Stimulated activated effector memory CD8-positive, alpha-beta T cell treated with anti-CD3 and anti-CD28 coated beads, Interleukin-12 subunit alpha, Interleukin-12 subunit beta, amount 100 ng/mL, for 72 hours (primary cell): Measurements from ENCODE around the gene EIF1AD.
A peak's percentile ranks its signal among the peaks of the same experiment; 100 is the strongest.
"Not testable (repeated sequence)": the region's sequence is repeated elsewhere in the genome, so short reads cannot be mapped to it uniquely, and the experiment has no call there.

ENCODE experiments used
- ATAC-seq: fragments of 150-1000 bp; cut with Tn5 transposase; 2 replicates; pipeline ENCODE4 v1.10.0; 2021
- DNase-seq, 2 donors: peaks; one replicate each; pipeline ENCODE4 v3.0.0; 2021 to 2022; ENCODE audit warnings: low spot score in 2 of 2
- H3K27ac Mint-ChIP-seq: one replicate; pipeline ENCODE4 v1.8.0; 2022; ENCODE audit warnings: mild to moderate bottlenecking, mixed read lengths
- H3K36me3 Mint-ChIP-seq: one replicate; pipeline ENCODE4 v1.8.0; 2022; ENCODE audit warnings: mild to moderate bottlenecking, mixed read lengths
- H3K4me1 Mint-ChIP-seq: one replicate; pipeline ENCODE4 v1.8.0; 2022; ENCODE audit warnings: mixed read lengths
- H3K4me3 Mint-ChIP-seq: one replicate; pipeline ENCODE4 v1.8.0; 2022; ENCODE audit warnings: mild to moderate bottlenecking, mixed read lengths
- H3K9me3 Mint-ChIP-seq: one replicate; pipeline ENCODE4 v1.8.0; 2022; ENCODE audit warnings: mixed read lengths

Gene EIF1AD

DNA sequence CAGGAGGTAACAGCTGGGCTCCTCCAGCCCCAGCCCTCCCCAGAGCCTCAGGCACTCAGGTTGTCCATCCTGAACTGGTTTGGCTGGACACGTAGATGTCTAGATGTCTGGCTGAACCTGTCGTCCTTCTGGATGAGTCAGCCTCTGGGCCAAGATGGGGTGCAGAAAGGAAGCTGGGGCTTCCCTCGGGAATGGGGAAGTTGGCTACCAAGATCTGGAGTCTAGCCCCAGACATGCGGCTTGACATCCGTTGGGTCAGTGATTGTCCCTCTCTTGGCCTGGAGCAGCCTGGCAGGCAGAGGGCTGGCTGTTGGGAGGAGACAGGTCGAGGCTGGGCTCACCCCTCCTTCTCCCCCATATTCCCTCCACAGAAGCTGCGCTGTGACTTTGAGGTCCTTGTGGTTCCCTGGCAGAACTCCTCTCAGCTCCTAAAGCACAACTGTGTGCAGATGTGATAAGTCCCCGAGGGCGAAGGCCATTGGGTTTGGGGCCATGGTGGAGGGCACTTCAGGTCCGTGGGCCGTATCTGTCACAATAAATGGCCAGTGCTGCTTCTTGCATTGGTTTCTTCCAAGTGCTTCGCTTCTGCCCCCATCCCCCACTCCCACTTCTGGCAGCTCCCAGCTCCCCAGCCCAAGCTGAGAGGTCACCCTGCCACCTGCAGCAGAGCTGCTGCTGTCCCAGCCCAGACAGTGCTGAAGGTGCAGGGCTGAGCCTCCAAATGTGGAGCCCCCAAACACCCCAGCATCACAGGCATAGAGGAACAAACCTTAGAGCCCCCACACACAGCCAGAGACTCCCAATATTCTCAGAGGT is 11.2 kb upstream of the EIF1AD start:
- H3K4me1 Mint-ChIP-seq = peaks cover 8% of the 10 kb centered on the region
- H3K36me3 Mint-ChIP-seq = no peaks in the 10 kb centered on the region
- ATAC-seq (no peak), DNase-seq (no peak)
- H3K4me3 Mint-ChIP-seq = no peak overlapping the region
- no peak overlapping the region for H3K27ac Mint-ChIP-seq
- no peaks in the 10 kb centered on the region for H3K9me3 Mint-ChIP-seq

- H3K27ac Mint-ChIP-seq = no peak overlapping the region
- DNase-seq = no peak
- no peaks in the 10 kb centered on the region for H3K9me3 Mint-ChIP-seq
- H3K4me1 Mint-ChIP-seq = peaks cover 4% of the 10 kb centered on the region
- H3K4me3 Mint-ChIP-seq = no peak overlapping the region
- ATAC-seq = no peak
- no peaks in the 10 kb centered on the region for H3K36me3 Mint-ChIP-seq
Measured at GRCh38 chr11:66012371-66012945, 10.5 kb upstream of the EIF1AD start.

GRCh38 chr11:66011785-66012303 is 9.9 kb upstream of the EIF1AD start, which contains the start of gene CST6:
Gene CST6 (plus strand): TSS chr11:66012008. CDS start chr11:66012045, 37 bp downstream.
- Mint-ChIP-seq H3K36me3 (no peaks in the 10 kb centered on the region), H3K4me1 (no peaks in the 10 kb centered on the region), H3K4me3 (no peak within 1 kb of the TSS), H3K9me3 (no peaks in the 10 kb centered on the region), H3K27ac (no peak within 1 kb of the TSS)
- no peak for DNase-seq
- no peak for ATAC-seq

DNA sequence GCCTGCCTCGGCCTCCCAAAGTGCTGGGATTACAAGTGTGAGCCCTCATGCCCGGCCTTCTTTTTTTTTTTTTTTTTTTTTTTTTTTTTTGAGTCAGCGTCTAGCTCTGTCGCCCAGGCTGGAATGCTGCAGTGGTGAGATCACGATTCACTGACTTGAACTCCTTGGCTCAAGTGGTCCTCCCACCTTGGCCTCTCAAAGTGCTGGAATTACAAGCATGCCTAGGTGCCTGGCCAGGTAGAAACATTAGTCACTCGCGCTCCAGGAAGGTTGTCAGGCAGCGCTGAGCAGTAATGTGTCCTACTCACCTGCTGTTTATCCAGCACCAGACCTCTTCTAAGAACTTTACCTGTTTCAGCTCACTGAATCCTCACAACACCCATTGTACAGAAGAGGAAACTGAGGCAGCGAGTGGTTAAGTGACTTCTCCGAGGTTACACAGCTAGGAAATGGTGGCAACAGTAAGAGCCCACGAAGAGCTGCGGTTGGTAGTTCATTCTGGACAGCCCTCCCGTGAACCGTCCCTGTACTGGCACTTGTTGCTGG is 9.4 kb upstream of the EIF1AD start:
- no peak for DNase-seq
- no peak overlapping the region for H3K27ac Mint-ChIP-seq
- H3K4me3 Mint-ChIP-seq = no peak overlapping the region
- H3K9me3 Mint-ChIP-seq = no peaks in the 10 kb centered on the region
- peaks cover 4% of the 10 kb centered on the region for H3K36me3 Mint-ChIP-seq
- H3K4me1 Mint-ChIP-seq = no peaks in the 10 kb centered on the region
- ATAC-seq = no peak

GRCh38 chr11:66010036-66010435 is 8.1 kb upstream of the EIF1AD start:
- not testable (repeated sequence) for H3K4me1 Mint-ChIP-seq, DNase-seq, H3K9me3 Mint-ChIP-seq, ATAC-seq, H3K4me3 Mint-ChIP-seq, H3K27ac Mint-ChIP-seq
- H3K36me3 Mint-ChIP-seq = peaks cover 14% of the 10 kb centered on the region

DNA sequence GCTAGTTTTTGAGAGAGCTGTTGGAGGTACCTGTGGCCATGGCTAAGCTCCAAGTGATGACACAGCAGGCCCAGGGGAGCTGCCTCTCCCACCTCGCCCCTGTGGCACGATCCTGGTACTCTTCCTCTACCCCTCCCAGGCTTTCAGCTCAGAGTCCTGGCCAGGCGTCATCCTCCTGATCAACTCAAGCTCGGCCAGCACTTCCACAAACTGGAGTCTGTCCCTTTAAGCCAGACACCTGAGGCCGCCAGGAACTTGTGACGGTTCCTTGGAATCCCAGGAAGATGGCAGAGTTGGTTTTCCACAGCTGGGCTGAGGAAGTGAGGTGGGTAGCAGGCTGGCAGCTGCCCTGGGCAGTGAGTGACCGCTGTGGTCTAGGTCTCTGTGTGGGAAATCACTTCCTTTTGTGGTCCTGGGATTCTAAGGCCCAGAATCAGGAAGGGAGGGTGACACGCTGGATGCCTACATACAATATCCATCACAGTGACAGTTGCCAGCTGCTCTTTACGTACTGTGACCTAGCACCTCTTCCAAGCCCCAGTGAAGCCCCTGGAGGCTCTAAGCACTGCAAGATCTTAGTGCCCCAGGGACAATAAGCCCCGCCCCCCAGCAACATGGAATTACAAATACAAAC is 6.6 kb upstream of the EIF1AD start:
- no peaks in the 10 kb centered on the region for H3K9me3 Mint-ChIP-seq
- DNase-seq (no peak), ATAC-seq (no peak)

DNA sequence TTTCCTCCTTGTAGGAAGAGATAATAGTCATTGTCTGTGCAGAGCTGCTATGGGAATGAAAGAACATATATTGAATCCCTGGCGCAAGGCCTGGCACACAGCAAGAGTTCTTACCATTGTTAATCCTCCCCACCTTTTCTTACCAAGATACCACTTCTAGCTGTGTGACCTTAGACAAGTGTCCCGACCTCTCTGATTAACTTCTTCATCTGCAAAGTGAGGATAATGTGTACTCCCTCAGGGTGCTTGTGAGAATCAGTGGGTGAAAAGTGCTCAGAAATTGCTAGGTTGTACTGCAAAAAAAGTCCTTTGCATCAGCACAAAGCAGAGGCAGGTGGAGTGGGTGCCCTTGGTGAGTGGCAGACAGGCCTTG is 6.1 kb upstream of the EIF1AD start:
- no peak for ATAC-seq
- DNase-seq = no peak
- Mint-ChIP-seq H3K4me1 (peaks cover 4% of the 10 kb centered on the region), H3K27ac (peak overlapping the region; percentile 32), H3K36me3 (peaks cover 34% of the 10 kb centered on the region), H3K9me3 (no peaks in the 10 kb centered on the region), H3K4me3 (no peak overlapping the region)

More for the DNA sequence above, 6.6 kb upstream of the EIF1AD start:
- no peak overlapping the region for H3K27ac Mint-ChIP-seq
- H3K4me1 Mint-ChIP-seq = no peaks in the 10 kb centered on the region
- peaks cover 29% of the 10 kb centered on the region for H3K36me3 Mint-ChIP-seq
- H3K4me3 Mint-ChIP-seq = no peak overlapping the region

- ATAC-seq (no peak), DNase-seq (no peak)
- H3K36me3 Mint-ChIP-seq = peaks cover 42% of the 10 kb centered on the region
- H3K9me3 Mint-ChIP-seq = no peaks in the 10 kb centered on the region
- peaks cover 8% of the 10 kb centered on the region for H3K4me1 Mint-ChIP-seq
- H3K4me3 Mint-ChIP-seq = no peak overlapping the region
- peak overlapping the region; percentile 32 for H3K27ac Mint-ChIP-seq
Measured at GRCh38 chr11:66007201-66007634, 5.3 kb upstream of the EIF1AD start.

- DNase-seq = no peak
- H3K27ac Mint-ChIP-seq = no peak overlapping the region
- H3K4me3 Mint-ChIP-seq = no peak overlapping the region
- peaks cover 46% of the 10 kb centered on the region for H3K36me3 Mint-ChIP-seq
- ATAC-seq = no peak
- no peaks in the 10 kb centered on the region for H3K9me3 Mint-ChIP-seq
- peaks cover 8% of the 10 kb centered on the region for H3K4me1 Mint-ChIP-seq
Measured at GRCh38 chr11:66006891-66007176, 4.9 kb upstream of the EIF1AD start.

GRCh38 chr11:66006134-66006890 is 4.4 kb upstream of the EIF1AD start:
- ATAC-seq (no peak), DNase-seq (no peak)
- no peaks in the 10 kb centered on the region for H3K9me3 Mint-ChIP-seq
- H3K4me1 Mint-ChIP-seq = peaks cover 8% of the 10 kb centered on the region
- peak overlapping the region; percentile 17 for H3K27ac Mint-ChIP-seq
- H3K36me3 Mint-ChIP-seq = peaks cover 50% of the 10 kb centered on the region
- H3K4me3 Mint-ChIP-seq = no peak overlapping the region

GRCh38 chr11:66004186-66004585 is 2.2 kb upstream of the EIF1AD start:
- peak overlapping the region; percentile 99 for H3K4me3 Mint-ChIP-seq
- peak overlapping the region; percentile 43 for H3K27ac Mint-ChIP-seq
- H3K36me3 Mint-ChIP-seq = peaks cover 64% of the 10 kb centered on the region
- ATAC-seq (no peak), DNase-seq (no peak)
- no peaks in the 10 kb centered on the region for H3K9me3 Mint-ChIP-seq
- H3K4me1 Mint-ChIP-seq = peaks cover 22% of the 10 kb centered on the region

DNA sequence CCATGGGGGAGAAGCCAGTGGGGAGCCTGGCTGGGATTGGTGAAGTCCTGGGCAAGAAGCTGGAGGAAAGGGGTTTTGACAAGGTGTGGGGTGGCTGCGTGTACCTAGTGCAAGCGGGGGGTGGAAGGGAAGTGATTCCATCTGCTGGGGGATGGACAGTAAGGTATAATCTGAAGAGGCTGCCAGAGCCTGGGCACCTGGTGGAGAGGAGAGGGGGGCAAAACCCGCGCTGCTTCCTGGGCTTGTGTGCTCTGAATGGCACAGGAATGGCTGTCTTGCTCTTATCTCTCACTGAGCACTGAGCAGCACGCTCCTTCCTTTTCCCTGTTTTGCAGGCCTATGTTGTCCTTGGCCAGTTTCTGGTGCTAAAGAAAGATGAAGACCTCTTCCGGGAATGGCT is 1.3 kb upstream of the EIF1AD start:
- Mint-ChIP-seq H3K4me3 (peak overlapping the region; percentile 99), H3K4me1 (peaks cover 28% of the 10 kb centered on the region), H3K36me3 (peaks cover 73% of the 10 kb centered on the region), H3K27ac (peak overlapping the region; percentile 96), H3K9me3 (no peaks in the 10 kb centered on the region)
- DNase-seq = no peak
- no peak for ATAC-seq

DNA sequence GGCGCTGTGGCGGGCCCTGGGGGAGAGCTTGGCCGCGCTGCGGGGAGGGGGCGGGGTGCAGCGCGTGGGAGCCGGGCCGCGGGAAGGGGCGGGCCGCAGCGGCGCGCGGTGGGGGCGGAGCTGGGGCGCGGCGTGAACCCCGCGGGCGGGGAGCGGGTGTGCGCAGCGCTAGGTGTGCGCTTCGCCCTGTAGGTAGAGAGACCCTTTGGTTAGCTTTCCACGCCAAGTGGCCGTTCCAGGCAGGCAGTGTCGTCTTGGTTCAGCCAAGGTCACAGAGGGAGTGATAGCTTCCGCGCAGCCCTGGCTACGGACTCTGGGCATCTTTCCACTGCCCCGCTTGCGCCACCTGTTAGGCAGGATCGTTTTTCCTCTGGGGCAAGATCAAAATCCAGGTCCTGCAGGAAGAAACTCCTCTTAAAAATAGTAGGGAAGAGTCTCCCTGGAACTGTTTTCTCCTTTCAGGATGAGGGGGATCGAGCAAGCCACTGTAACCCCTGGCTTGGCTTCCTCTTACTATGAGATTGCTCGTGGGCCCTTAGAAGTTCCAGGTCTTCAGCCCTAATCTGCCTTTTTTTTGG is 780 bp upstream of the EIF1AD start:
- ATAC-seq (peak; percentile 81), DNase-seq (no peak)
- Mint-ChIP-seq H3K9me3 (no peaks in the 10 kb centered on the region), H3K36me3 (peaks cover 78% of the 10 kb centered on the region), H3K27ac (peak overlapping the region; percentile 96), H3K4me1 (peaks cover 31% of the 10 kb centered on the region), H3K4me3 (peak overlapping the region; percentile 99)

DNA sequence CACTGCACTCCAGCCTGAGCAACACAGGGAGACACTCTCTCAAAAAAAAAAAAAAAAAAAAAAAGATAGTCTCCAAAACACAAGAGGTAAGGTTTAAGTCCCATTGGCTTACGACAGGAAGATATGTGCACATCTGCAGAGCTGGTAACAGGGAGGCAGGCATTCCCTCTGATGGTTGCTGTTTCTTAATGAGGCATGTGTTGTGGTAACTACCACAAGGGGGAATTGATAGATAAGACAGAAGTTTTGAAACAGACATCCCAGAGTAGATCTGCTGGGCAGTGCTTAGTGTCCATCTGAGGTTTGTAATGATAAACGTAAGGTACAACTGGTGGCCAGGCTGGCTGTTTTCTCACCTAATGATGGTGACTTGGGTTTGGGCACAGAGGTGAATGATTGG is 4.7 kb downstream of the EIF1AD start:
- H3K4me1 Mint-ChIP-seq = peaks cover 23% of the 10 kb centered on the region
- no peak overlapping the region for H3K4me3 Mint-ChIP-seq
- H3K36me3 Mint-ChIP-seq = peaks cover 68% of the 10 kb centered on the region
- no peak overlapping the region for H3K27ac Mint-ChIP-seq
- H3K9me3 Mint-ChIP-seq = no peaks in the 10 kb centered on the region
- ATAC-seq (no peak), DNase-seq (no peak)

- Mint-ChIP-seq H3K36me3 (peaks cover 35% of the 10 kb centered on the region), H3K4me1 (peaks cover 6% of the 10 kb centered on the region), H3K4me3 (no peak overlapping the region), H3K9me3 (no peaks in the 10 kb centered on the region), H3K27ac (no peak overlapping the region)
- ATAC-seq (no peak), DNase-seq (no peak)
Measured at GRCh38 chr11:65992056-65992455, 9.9 kb downstream of the EIF1AD start.
